Epithelial cell of esophagus (primary cell): ENCODE results near the gene KRT3.

Source experiments
- DNase-seq: peaks from one replicate; pipeline ENCODE4 v3.0.0; 2010; ENCODE audit warnings: low read depth
- H3K4me3 ChIP-seq: 2 replicates; pipeline ENCODE4 v1.5.1; 2011; ENCODE audit warnings: mild to moderate bottlenecking, low read length, control low read depth
- CTCF ChIP-seq: IDR thresholded peaks from 2 replicates; pipeline ENCODE4 v1.5.1; 2011; ENCODE audit warnings: low read depth, mild to moderate bottlenecking, low read length, control low read depth, inconsistent platforms; ENCODE audit not compliant: insufficient read depth; ENCODE audit errors: missing control alignments

KRT3 gene

GRCh38 chr12:52801773-52802172 lies 5.9 kb upstream of the KRT3 start:
- no peak overlapping the region for H3K4me3 ChIP-seq
- no peak for DNase-seq
- TF ChIP-seq CTCF, result no peak

GRCh38 chr12:52800259-52800917 lies 4.5 kb upstream of the KRT3 start:
- no peak for DNase-seq
- no peak overlapping the region for H3K4me3 ChIP-seq
- TF ChIP-seq CTCF, result no peak

- H3K4me3 ChIP-seq, result no peak overlapping the region
- DNase-seq, result no peak
- no peak for TF ChIP-seq CTCF
These were observed 3.7 kb upstream of the KRT3 start for GRCh38 chr12:52799505-52800211.

- peak; percentile 91 for DNase-seq
- H3K4me3 ChIP-seq, result no peak overlapping the region
- no peak for TF ChIP-seq CTCF
These were observed 3.0 kb upstream of the KRT3 start for GRCh38 chr12:52798671-52799504.

GRCh38 chr12:52798003-52798670 lies 2.2 kb upstream of the KRT3 start:
- no peak overlapping the region for H3K4me3 ChIP-seq
- peak; percentile 58 for DNase-seq
- TF ChIP-seq CTCF, result no peak

- no peak overlapping the region for H3K4me3 ChIP-seq
- no peak for TF ChIP-seq CTCF
- no peak for DNase-seq
These were observed 1.6 kb upstream of the KRT3 start for GRCh38 chr12:52797529-52797894.
